Measurements from ENCODE around the gene SF3B6. TPM values are rescaled to one million over a fixed set of nuclear protein-coding genes. Genes with fewer than 3 reads are reported as not detected.
"Not testable (repeated sequence)": the region's sequence is repeated elsewhere in the genome, so short reads cannot be mapped to it uniquely, and the experiment has no call there.

SF3B6 gene
- total and polyA plus RNA-seq, 2 donors (not counting 3 experiments of a cell fraction or from before 2014, with no cell fraction given) = 105 to 150 TPM

DNA sequence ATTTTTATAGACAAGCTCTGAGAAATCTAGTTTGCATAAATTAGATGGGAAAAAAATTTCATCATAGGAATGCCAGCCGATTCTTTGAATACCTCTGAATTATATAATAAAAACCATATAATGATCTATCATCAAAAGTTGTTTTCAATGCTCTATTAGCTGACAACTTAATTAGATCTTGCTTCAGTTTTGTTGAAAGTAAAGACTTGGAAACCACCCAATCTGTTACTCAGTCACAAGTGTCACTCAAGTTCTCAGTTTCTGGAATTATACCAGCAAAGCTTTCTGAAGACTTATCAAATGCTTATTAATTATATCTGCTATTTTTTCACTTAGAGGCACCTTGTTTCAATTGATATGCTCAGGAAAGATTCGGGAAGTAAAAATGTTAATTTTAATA, 25.9 kb upstream of the SF3B6 start:
- FAIRE-seq = no peak
- POLR2A ChIA-PET = no interaction called here
- Histone ChIP-seq H3K9me1 (replicated peaks; ENCODE audit: control insufficient read depth, extremely low read depth, insufficient read depth, low read length) (no peaks in the 10 kb centered on the region), H3K36me3 (ENCODE audit: control insufficient read depth in 2 of 2, extremely low read depth in 1 of 2, insufficient read depth in 2 of 2, low read length in 2 of 2) (no peaks in the 10 kb centered on the region), H4K20me1 (replicated peaks; ENCODE audit: control insufficient read depth, extremely low read depth, insufficient read depth, low read length) (no peaks in the 10 kb centered on the region), H3K4me3 (replicated peaks in 1 of 3; ENCODE audit: insufficient read depth in 1 of 3, low read depth in 1 of 3, low read length in 3 of 3) (no peak overlapping the region), H3K27me3 (ENCODE audit: control insufficient read depth in 2 of 2, insufficient read depth in 2 of 2, low read length in 2 of 2) (peaks cover 0 to 2% of the 10 kb centered on the region in 2 experiments), H3K27ac (ENCODE audit: insufficient read depth, low read depth, low read length) (no peak overlapping the region), H3K4me2 (ENCODE audit: insufficient read depth, low read length) (no peak overlapping the region), H3K9me3 (replicated peaks; ENCODE audit: control insufficient read depth, insufficient read depth, low read length) (no peaks in the 10 kb centered on the region), H2AFZ (ENCODE audit: low read depth, low read length) (no peak overlapping the region), H3K4me1 (ENCODE audit: control insufficient read depth, extremely low read depth, insufficient read depth, low read length) (no peaks in the 10 kb centered on the region), H3K9ac (replicated peaks; ENCODE audit: extremely low read depth, insufficient read depth, low read length) (no peak overlapping the region), H3K79me2 (ENCODE audit: control insufficient read depth, insufficient read depth, low read length) (no peaks in the 10 kb centered on the region)
- intact Hi-C loops (cut with micrococcal nuclease) (no loop called here), dilution Hi-C loops (cut with MboI; ENCODE audit: extremely low pct_ligation_motif_present, low sequenced_read_pairs) (no loop called here)
- CTCF ChIA-PET = interaction anchor here (1.6 kb wide), 1 partner anchor 18 kb away, joined by 6 read pairs; the partner anchor contains the start of gene TP53I3
- no peak for DNase-seq (ENCODE audit: low read depth, low spot score)
- no TSS peak for BruUV-seq (replicated peaks)
- TF ChIP-seq, protein P1, sequence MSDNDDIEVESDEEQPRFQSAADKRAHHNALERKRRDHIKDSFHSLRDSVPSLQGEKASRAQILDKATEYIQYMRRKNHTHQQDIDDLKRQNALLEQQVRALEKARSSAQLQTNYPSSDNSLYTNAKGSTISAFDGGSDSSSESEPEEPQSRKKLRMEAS (IDR thresholded peaks at IDR 0.05; ENCODE audit: insufficient read depth, insufficient read length) = no peak
- TF ChIP-seq JUN (IDR thresholded peaks at IDR 0.05; ENCODE audit: borderline replicate concordance, insufficient read depth, insufficient read length, low read depth) = no peak
- TF ChIP-seq FOS (IDR thresholded peaks at IDR 0.05; ENCODE audit: borderline replicate concordance, insufficient read depth, low read length) = no peak
- no peak for TF ChIP-seq EZH2 (IDR thresholded peaks at IDR 0.05; ENCODE audit: borderline replicate concordance, low read depth, low read length, severe bottlenecking)
- no peak for TF ChIP-seq GATA2 (IDR thresholded peaks at IDR 0.05; ENCODE audit: insufficient read depth, insufficient read length, low read depth, low read length)
- TF ChIP-seq MYC (IDR thresholded peaks at IDR 0.05; ENCODE audit: low read depth, low read length) = no peak
- TF ChIP-seq, protein P2, sequence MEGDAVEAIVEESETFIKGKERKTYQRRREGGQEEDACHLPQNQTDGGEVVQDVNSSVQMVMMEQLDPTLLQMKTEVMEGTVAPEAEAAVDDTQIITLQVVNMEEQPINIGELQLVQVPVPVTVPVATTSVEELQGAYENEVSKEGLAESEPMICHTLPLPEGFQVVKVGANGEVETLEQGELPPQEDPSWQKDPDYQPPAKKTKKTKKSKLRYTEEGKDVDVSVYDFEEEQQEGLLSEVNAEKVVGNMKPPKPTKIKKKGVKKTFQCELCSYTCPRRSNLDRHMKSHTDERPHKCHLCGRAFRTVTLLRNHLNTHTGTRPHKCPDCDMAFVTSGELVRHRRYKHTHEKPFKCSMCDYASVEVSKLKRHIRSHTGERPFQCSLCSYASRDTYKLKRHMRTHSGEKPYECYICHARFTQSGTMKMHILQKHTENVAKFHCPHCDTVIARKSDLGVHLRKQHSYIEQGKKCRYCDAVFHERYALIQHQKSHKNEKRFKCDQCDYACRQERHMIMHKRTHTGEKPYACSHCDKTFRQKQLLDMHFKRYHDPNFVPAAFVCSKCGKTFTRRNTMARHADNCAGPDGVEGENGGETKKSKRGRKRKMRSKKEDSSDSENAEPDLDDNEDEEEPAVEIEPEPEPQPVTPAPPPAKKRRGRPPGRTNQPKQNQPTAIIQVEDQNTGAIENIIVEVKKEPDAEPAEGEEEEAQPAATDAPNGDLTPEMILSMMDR (IDR thresholded peaks at IDR 0.05; ENCODE audit: extremely low read depth in 1 of 2, insufficient read depth in 1 of 2, low read depth in 1 of 2, low read length in 2 of 2) = no peak
- no peak for TF ChIP-seq POLR2AphosphoS5 (IDR thresholded peaks at IDR 0.05; ENCODE audit: insufficient read depth, low read depth, low read length)
- TF ChIP-seq POLR2A (IDR thresholded peaks at IDR 0.05; ENCODE audit: low read depth, low read length) = no peak

DNA sequence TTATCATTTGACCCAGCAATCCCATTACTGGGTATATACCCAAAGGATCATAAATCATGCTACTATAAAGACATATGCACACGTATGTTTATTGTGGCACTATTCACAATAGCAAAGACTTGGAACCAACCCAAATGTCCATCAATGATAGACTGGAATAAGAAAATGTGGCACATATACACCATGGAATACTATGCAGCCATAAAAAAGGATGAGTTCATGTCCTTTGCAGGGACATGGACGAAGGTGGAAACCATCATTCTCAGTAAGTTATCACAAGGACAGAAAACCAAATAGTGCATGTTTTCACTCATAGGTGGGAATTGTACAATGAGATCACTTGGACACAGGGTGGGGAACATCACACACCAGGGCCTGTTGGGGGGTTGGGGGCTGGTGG, 24.6 kb upstream of the SF3B6 start:
- FAIRE-seq; H3K4me3 ChIP-seq (replicated peaks in 1 of 3; ENCODE audit: insufficient read depth in 1 of 3, low read depth in 1 of 3, low read length in 3 of 3); H3K4me2 ChIP-seq (ENCODE audit: insufficient read depth, low read length); H2AFZ ChIP-seq (ENCODE audit: low read depth, low read length); intact Hi-C loops (cut with micrococcal nuclease); H3K9me3 ChIP-seq (replicated peaks; ENCODE audit: control insufficient read depth, insufficient read depth, low read length); H3K79me2 ChIP-seq (ENCODE audit: control insufficient read depth, insufficient read depth, low read length); H3K4me1 ChIP-seq (ENCODE audit: control insufficient read depth, extremely low read depth, insufficient read depth, low read length); H3K36me3 ChIP-seq (ENCODE audit: control insufficient read depth in 2 of 2, extremely low read depth in 1 of 2, insufficient read depth in 2 of 2, low read length in 2 of 2); H3K9me1 ChIP-seq (replicated peaks; ENCODE audit: control insufficient read depth, extremely low read depth, insufficient read depth, low read length); dilution Hi-C loops (cut with MboI; ENCODE audit: extremely low pct_ligation_motif_present, low sequenced_read_pairs); H4K20me1 ChIP-seq (replicated peaks; ENCODE audit: control insufficient read depth, extremely low read depth, insufficient read depth, low read length); POLR2A ChIA-PET; H3K27ac ChIP-seq (ENCODE audit: insufficient read depth, low read depth, low read length); CTCF ChIA-PET; H3K27me3 ChIP-seq (ENCODE audit: control insufficient read depth in 2 of 2, insufficient read depth in 2 of 2, low read length in 2 of 2); H3K9ac ChIP-seq (replicated peaks; ENCODE audit: extremely low read depth, insufficient read depth, low read length); DNase-seq (ENCODE audit: low read depth, low spot score); BruUV-seq (replicated peaks): not testable (repeated sequence)

DNA sequence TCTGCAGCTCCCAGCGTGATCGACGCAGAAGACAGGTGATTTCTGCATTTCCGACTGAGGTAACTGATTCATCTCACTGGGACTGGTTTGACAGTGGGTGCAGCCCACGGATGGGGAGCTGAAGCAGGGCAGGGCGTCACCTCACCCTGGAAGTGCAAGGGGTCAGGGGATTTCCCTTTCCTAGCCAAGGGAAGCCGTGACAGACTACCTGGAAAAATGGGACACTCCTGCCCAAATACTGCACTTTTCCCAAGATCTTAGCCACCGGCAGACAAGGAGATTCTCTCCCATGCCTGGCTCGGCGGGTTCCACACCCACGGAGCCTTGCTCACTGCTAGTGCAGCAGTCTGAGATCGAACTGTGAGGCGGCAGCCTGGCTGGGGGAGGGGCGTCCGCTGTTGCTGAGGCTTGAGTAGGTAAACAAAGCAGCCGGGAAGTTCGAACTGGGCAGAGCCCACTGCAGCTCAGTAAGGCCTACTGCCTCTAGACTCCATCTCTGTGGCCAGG, 19.1 kb upstream of the SF3B6 start:
- H3K9me3 ChIP-seq (replicated peaks; ENCODE audit: control insufficient read depth, insufficient read depth, low read length); DNase-seq (ENCODE audit: low read depth, low spot score); H3K36me3 ChIP-seq (ENCODE audit: control insufficient read depth in 2 of 2, extremely low read depth in 1 of 2, insufficient read depth in 2 of 2, low read length in 2 of 2); H3K4me2 ChIP-seq (ENCODE audit: insufficient read depth, low read length); H3K9me1 ChIP-seq (replicated peaks; ENCODE audit: control insufficient read depth, extremely low read depth, insufficient read depth, low read length); H3K4me1 ChIP-seq (ENCODE audit: control insufficient read depth, extremely low read depth, insufficient read depth, low read length); BruUV-seq (replicated peaks); H3K79me2 ChIP-seq (ENCODE audit: control insufficient read depth, insufficient read depth, low read length); H2AFZ ChIP-seq (ENCODE audit: low read depth, low read length); dilution Hi-C loops (cut with MboI; ENCODE audit: extremely low pct_ligation_motif_present, low sequenced_read_pairs); H3K4me3 ChIP-seq (replicated peaks in 1 of 3; ENCODE audit: insufficient read depth in 1 of 3, low read depth in 1 of 3, low read length in 3 of 3); POLR2A ChIA-PET; H3K27ac ChIP-seq (ENCODE audit: insufficient read depth, low read depth, low read length); H4K20me1 ChIP-seq (replicated peaks; ENCODE audit: control insufficient read depth, extremely low read depth, insufficient read depth, low read length); H3K27me3 ChIP-seq (ENCODE audit: control insufficient read depth in 2 of 2, insufficient read depth in 2 of 2, low read length in 2 of 2); FAIRE-seq; intact Hi-C loops (cut with micrococcal nuclease); H3K9ac ChIP-seq (replicated peaks; ENCODE audit: extremely low read depth, insufficient read depth, low read length): not testable (repeated sequence)
- CTCF ChIA-PET = interaction anchor here (2.0 kb wide), 1 partner anchor 11 kb away, joined by 5 read pairs; the partner anchor contains the start of gene TP53I3

Measured in endothelial cell of umbilical vein (primary cell).